SK-N-SH treated with all-trans-retinoic acid at 6 μM for 48 hours (cell line): Measurements from ENCODE around the gene SEMA4D.

ENCODE experiments used
- SNAI2 ChIP-seq: fragments of 250-450 bp; sonication (Bioruptor Pico); IDR thresholded peaks from 2 replicates; pipeline ENCODE4 v1.5.0; 2020; ENCODE audit warnings: mild to moderate bottlenecking, moderate library complexity
- ZFP3 ChIP-seq: fragments of 250-450 bp; sonication (Bioruptor Pico); IDR thresholded peaks from 2 replicates; pipeline ENCODE4 v1.5.0; 2020; ENCODE audit warnings: mild to moderate bottlenecking, moderate library complexity

DNA sequence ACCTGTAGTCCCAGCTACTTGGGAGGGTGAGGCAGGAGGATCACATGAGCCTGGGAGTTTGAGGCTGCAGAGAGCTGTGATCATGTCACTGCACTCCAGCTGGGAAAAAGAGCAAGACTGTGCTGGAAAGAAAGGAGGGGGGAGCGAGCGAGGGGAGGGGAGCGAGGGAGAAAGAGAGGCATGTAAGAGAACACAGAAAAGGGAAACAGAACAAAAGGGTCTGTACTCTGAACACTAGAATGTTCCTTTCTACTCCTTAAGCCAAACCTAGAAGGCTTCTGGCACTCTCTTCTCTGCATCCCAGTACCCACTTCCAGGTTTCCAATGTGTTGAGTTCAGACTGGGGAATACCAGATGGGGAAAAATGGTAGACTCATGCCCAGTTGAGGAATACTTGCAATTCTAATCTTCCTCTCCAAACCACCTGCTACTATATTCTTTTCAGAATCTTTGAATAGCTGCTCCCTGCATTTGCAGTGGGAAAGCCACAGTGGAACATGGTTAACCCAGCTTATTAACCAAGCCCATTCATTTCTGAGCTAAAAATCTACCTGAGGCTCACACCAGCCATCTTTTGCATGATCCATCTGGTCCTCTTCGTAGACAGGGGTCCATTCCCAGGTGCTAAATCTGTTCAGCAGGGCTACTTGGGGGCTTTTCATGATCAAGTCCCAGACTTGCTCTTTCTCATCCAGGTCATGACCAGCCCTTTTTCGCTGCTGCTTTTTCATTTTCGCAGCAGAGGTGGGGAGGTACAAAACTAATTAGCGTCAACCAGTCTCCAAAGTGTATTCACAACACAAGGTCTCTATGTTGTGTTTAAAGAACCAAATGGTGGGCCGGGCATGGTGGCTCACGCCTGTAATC is 34.9 kb downstream of the SEMA4D start:
- TF ChIP-seq ZFP3, result no peak
- TF ChIP-seq SNAI2 (CRISPR knock-in tag), result no peak
